Liver (tissue), 3 donors: Measurements from ENCODE around the gene NUAK1.

Experiments used
- GABPA ChIP-seq, 2 donors: IDR thresholded peaks in 1 of 2; conservative IDR thresholded peaks in 1 of 2; 2 replicates each; pipeline ENCODE4 v1.6.1; 2016; ENCODE audit warnings: antibody characterized with exemption in 2 of 2, mild to moderate bottlenecking in 1 of 2, moderate library complexity in 1 of 2
- RAD21 ChIP-seq, 2 donors: IDR thresholded peaks; 2 replicates each; pipeline ENCODE4 v1.6.1; 2016; ENCODE audit warnings: antibody characterized with exemption in 2 of 2, mild to moderate bottlenecking in 2 of 2
- REST ChIP-seq: IDR thresholded peaks from 2 replicates; pipeline ENCODE4 v1.6.1; 2016; ENCODE audit warnings: antibody characterized with exemption, mild to moderate bottlenecking
- RXRA ChIP-seq, 2 donors: IDR thresholded peaks; 2 replicates each; pipeline ENCODE4 v1.6.1; 2017 to 2018; ENCODE audit warnings: antibody characterized with exemption in 2 of 2, mild to moderate bottlenecking in 1 of 2
- YY1 ChIP-seq: IDR thresholded peaks from 2 replicates; pipeline ENCODE4 v1.6.1; 2016; ENCODE audit warnings: antibody characterized with exemption, mild to moderate bottlenecking
- TF ChIP-seq, protein P1 (sequence below): fragments of 150-350 bp; IDR thresholded peaks from 2 replicates; pipeline ENCODE4 v1.5.1; 2017; ENCODE audit warnings: improper control_type of control experiment, low read depth, low read length; ENCODE audit not compliant: missing input control
- donor health status: healthy.
- donor health status: healthy.

DNA sequence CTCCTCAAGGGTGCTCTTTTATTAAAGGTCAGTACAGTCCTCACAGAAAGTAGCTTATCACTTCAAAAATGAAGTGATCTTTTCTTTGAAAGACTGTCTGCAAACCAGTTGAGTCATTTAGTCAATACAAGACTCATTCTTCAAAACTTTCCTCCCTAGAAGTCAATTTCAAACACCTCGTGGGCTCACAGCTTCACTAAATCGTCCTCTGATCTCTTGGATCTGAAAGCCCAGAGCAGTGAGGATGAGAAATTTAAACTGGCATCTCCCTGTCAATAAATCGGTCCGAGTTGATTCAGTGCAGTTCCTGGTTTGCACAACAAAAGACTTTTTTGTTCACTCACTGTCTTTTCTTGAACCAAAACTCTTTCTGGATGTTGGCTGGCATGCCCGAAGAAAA lies 44.5 kb downstream of the NUAK1 start:
- TF ChIP-seq YY1 (no peak), REST (no peak), RAD21 (IDR thresholded peaks at IDR 0.05) (no peak), GABPA (IDR thresholded peaks at IDR 0.05 in 1 of 2, conservative IDR thresholded peaks at IDR 0.05 in 1 of 2) (no peak), RXRA (IDR thresholded peaks at IDR 0.05) (no peak)
- TF ChIP-seq, protein P1, sequence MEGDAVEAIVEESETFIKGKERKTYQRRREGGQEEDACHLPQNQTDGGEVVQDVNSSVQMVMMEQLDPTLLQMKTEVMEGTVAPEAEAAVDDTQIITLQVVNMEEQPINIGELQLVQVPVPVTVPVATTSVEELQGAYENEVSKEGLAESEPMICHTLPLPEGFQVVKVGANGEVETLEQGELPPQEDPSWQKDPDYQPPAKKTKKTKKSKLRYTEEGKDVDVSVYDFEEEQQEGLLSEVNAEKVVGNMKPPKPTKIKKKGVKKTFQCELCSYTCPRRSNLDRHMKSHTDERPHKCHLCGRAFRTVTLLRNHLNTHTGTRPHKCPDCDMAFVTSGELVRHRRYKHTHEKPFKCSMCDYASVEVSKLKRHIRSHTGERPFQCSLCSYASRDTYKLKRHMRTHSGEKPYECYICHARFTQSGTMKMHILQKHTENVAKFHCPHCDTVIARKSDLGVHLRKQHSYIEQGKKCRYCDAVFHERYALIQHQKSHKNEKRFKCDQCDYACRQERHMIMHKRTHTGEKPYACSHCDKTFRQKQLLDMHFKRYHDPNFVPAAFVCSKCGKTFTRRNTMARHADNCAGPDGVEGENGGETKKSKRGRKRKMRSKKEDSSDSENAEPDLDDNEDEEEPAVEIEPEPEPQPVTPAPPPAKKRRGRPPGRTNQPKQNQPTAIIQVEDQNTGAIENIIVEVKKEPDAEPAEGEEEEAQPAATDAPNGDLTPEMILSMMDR: no peak
